Astrocyte (in vitro differentiated cells and primary cell): ENCODE data around the gene LAMA4. TPM values are rescaled to one million over a fixed set of nuclear protein-coding genes. Genes with fewer than 3 reads are reported as not detected.

Experiments
- DNase-seq: peaks from one replicate; pipeline ENCODE4 v3.0.0-alpha.2; 2010; ENCODE audit warnings: low read depth
- FAIRE-seq: peaks from 2 replicates; lab custom pipeline; 2011; peaks lifted over from hg19 to GRCh38; lab: Jason Lieb, UNC
- H2AFZ ChIP-seq: 2 replicates; pipeline ENCODE4 v1.6.0; 2012; ENCODE audit warnings: low read depth, low read length, inconsistent platforms
- H3K27ac ChIP-seq: 2 replicates; pipeline ENCODE4 v1.5.1; 2011; ENCODE audit warnings: low read depth, low read length, inconsistent platforms
- H3K27me3 ChIP-seq: 2 replicates; pipeline ENCODE4 v1.6.0; 2011; ENCODE audit warnings: low read length, inconsistent platforms; ENCODE audit not compliant: insufficient read depth
- H3K36me3 ChIP-seq: 2 replicates; pipeline ENCODE4 v1.5.1; 2011; ENCODE audit warnings: low read length, inconsistent platforms; ENCODE audit not compliant: insufficient read depth
- H3K4me1 ChIP-seq: 2 replicates; pipeline ENCODE4 v1.5.1; 2011; ENCODE audit warnings: low read length, inconsistent platforms; ENCODE audit not compliant: insufficient read depth
- H3K4me2 ChIP-seq: 2 replicates; pipeline ENCODE4 v1.6.0; 2012; ENCODE audit warnings: low read length, inconsistent platforms
- H3K4me3 ChIP-seq: 2 replicates; pipeline ENCODE4 v1.5.1; 2011; ENCODE audit warnings: low read depth, mild to moderate bottlenecking, low read length, inconsistent platforms; ENCODE audit not compliant: insufficient read depth
- H3K79me2 ChIP-seq: 2 replicates; pipeline ENCODE4 v1.6.0; 2012; ENCODE audit warnings: mild to moderate bottlenecking, low read length, inconsistent platforms; ENCODE audit not compliant: insufficient read depth
- H3K9ac ChIP-seq: 2 replicates; pipeline ENCODE4 v1.6.0; 2012; ENCODE audit warnings: mild to moderate bottlenecking, low read length, inconsistent platforms
- H3K9me3 ChIP-seq: 2 replicates; pipeline ENCODE4 v1.5.1; 2012; ENCODE audit warnings: low read depth, mild to moderate bottlenecking, low read length, inconsistent platforms; ENCODE audit not compliant: insufficient read depth
- H4K20me1 ChIP-seq: 2 replicates; pipeline ENCODE4 v1.6.0; 2012; ENCODE audit warnings: low read length, inconsistent platforms; ENCODE audit not compliant: insufficient read depth
- H3K27ac Mint-ChIP-seq: one replicate; pipeline ENCODE4 v1.8.0; 2021; ENCODE audit warnings: mild to moderate bottlenecking, mixed read lengths; ENCODE audit not compliant: unreplicated experiment
- H3K27me3 Mint-ChIP-seq: one replicate; pipeline ENCODE4 v1.8.0; 2021; ENCODE audit warnings: low read depth, mixed read lengths; ENCODE audit not compliant: unreplicated experiment
- H3K36me3 Mint-ChIP-seq: one replicate; pipeline ENCODE4 v1.8.0; 2021; ENCODE audit warnings: low read depth, mixed read lengths; ENCODE audit not compliant: unreplicated experiment
- H3K4me1 Mint-ChIP-seq: one replicate; pipeline ENCODE4 v1.8.0; 2021; ENCODE audit warnings: low read depth, mixed read lengths; ENCODE audit not compliant: unreplicated experiment
- H3K4me3 Mint-ChIP-seq: one replicate; pipeline ENCODE4 v1.8.0; 2021; ENCODE audit warnings: mild to moderate bottlenecking, moderate library complexity, mixed read lengths; ENCODE audit not compliant: unreplicated experiment
- H3K9me3 Mint-ChIP-seq: one replicate; pipeline ENCODE4 v1.8.0; 2021; ENCODE audit warnings: mild to moderate bottlenecking, mixed read lengths; ENCODE audit not compliant: unreplicated experiment
- CTCF ChIP-seq: IDR thresholded peaks from 2 replicates; pipeline ENCODE4 v1.5.1; 2011; ENCODE audit warnings: low read depth, mild to moderate bottlenecking, inconsistent platforms, low read length, moderate library complexity; ENCODE audit not compliant: insufficient read depth
- EZH2 ChIP-seq: IDR thresholded peaks from 2 replicates; pipeline ENCODE4 v1.6.1; 2012; ENCODE audit warnings: mild to moderate bottlenecking, low read length, inconsistent platforms; ENCODE audit not compliant: insufficient read depth
- total RNA-seq: library from RNA; stranded (reverse); gene quantifications from 2 replicates; pipeline ENCODE4 v1.2.1, GENCODE V29; 2021

LAMA4 gene
- total RNA-seq, 1 donor from 2014 or later = 2.0 TPM

GRCh38 chr6:112141707-112142106, 112.7 kb downstream of the LAMA4 start:
- H3K9me3 ChIP-seq = no peaks in the 10 kb centered on the region
- no peak overlapping the region for H3K4me3 Mint-ChIP-seq
- no peak overlapping the region for H3K9ac ChIP-seq
- no peak overlapping the region for H3K4me3 ChIP-seq
- no peaks in the 10 kb centered on the region for H3K36me3 Mint-ChIP-seq
- H3K27ac ChIP-seq = no peak overlapping the region
- no peaks in the 10 kb centered on the region for H3K79me2 ChIP-seq
- TF ChIP-seq EZH2 (no peak), CTCF (no peak)
- H3K27me3 ChIP-seq = no peaks in the 10 kb centered on the region
- H3K4me1 ChIP-seq = no peaks in the 10 kb centered on the region
- no peak overlapping the region for H3K4me2 ChIP-seq
- FAIRE-seq = no peak
- no peaks in the 10 kb centered on the region for H3K9me3 Mint-ChIP-seq
- H3K27ac Mint-ChIP-seq = no peak overlapping the region
- H3K4me1 Mint-ChIP-seq = no peaks in the 10 kb centered on the region
- no peak for DNase-seq
- no peaks in the 10 kb centered on the region for H4K20me1 ChIP-seq
- H3K36me3 ChIP-seq = peaks cover 34% of the 10 kb centered on the region
- no peaks in the 10 kb centered on the region for H3K27me3 Mint-ChIP-seq
- H2AFZ ChIP-seq = no peak overlapping the region

GRCh38 chr6:112139052-112139451, 115.3 kb downstream of the LAMA4 start:
- TF ChIP-seq CTCF (no peak), EZH2 (no peak)
- no peaks in the 10 kb centered on the region for H3K27me3 ChIP-seq
- H3K36me3 Mint-ChIP-seq = no peaks in the 10 kb centered on the region

GRCh38 chr6:112130878-112131277, 123.5 kb downstream of the LAMA4 start:
- Mint-ChIP-seq H3K4me3 (no peak overlapping the region), H3K27ac (no peak overlapping the region), H3K27me3 (no peaks in the 10 kb centered on the region), H3K36me3 (no peaks in the 10 kb centered on the region), H3K9me3 (peaks cover 4% of the 10 kb centered on the region), H3K4me1 (no peaks in the 10 kb centered on the region)
- H3K36me3 ChIP-seq = peaks cover 17% of the 10 kb centered on the region
- DNase-seq = no peak
- no peak overlapping the region for H3K9ac ChIP-seq
- no peaks in the 10 kb centered on the region for H3K79me2 ChIP-seq
- no peak for TF ChIP-seq EZH2
- no peak for TF ChIP-seq CTCF
- no peaks in the 10 kb centered on the region for H3K27me3 ChIP-seq
- H2AFZ ChIP-seq = no peak overlapping the region
- no peaks in the 10 kb centered on the region for H3K9me3 ChIP-seq
- H3K27ac ChIP-seq = no peak overlapping the region
- no peaks in the 10 kb centered on the region for H4K20me1 ChIP-seq
- H3K4me3 ChIP-seq = no peak overlapping the region
- no peak overlapping the region for H3K4me2 ChIP-seq
- H3K4me1 ChIP-seq = no peaks in the 10 kb centered on the region
- FAIRE-seq = no peak

More at GRCh38 chr6:112139052-112139451, 115.3 kb downstream of the LAMA4 start:
- Histone ChIP-seq H3K4me3 (no peak overlapping the region), H2AFZ (no peak overlapping the region), H4K20me1 (no peaks in the 10 kb centered on the region), H3K4me2 (no peak overlapping the region), H3K4me1 (no peaks in the 10 kb centered on the region), H3K79me2 (no peaks in the 10 kb centered on the region), H3K9me3 (no peaks in the 10 kb centered on the region), H3K9ac (no peak overlapping the region), H3K36me3 (peaks cover 39% of the 10 kb centered on the region), H3K27ac (no peak overlapping the region)
- no peak overlapping the region for H3K4me3 Mint-ChIP-seq
- no peak for DNase-seq
- FAIRE-seq = no peak
- no peak overlapping the region for H3K27ac Mint-ChIP-seq
- H3K27me3 Mint-ChIP-seq = no peaks in the 10 kb centered on the region
- H3K9me3 Mint-ChIP-seq = peaks cover 3% of the 10 kb centered on the region
- H3K4me1 Mint-ChIP-seq = no peaks in the 10 kb centered on the region
